GM21786 (cell line): ENCODE data around the gene ADAMTSL1.
A peak's percentile ranks its signal among the peaks of the same experiment; 100 is the strongest.

Experiments used
- ATAC-seq: cut with Tn5 transposase; IDR thresholded peaks from one replicate; pipeline ENCODE4 v1.9.1; 2021; ENCODE audit not compliant: unreplicated experiment

The ADAMTSL1 gene

DNA sequence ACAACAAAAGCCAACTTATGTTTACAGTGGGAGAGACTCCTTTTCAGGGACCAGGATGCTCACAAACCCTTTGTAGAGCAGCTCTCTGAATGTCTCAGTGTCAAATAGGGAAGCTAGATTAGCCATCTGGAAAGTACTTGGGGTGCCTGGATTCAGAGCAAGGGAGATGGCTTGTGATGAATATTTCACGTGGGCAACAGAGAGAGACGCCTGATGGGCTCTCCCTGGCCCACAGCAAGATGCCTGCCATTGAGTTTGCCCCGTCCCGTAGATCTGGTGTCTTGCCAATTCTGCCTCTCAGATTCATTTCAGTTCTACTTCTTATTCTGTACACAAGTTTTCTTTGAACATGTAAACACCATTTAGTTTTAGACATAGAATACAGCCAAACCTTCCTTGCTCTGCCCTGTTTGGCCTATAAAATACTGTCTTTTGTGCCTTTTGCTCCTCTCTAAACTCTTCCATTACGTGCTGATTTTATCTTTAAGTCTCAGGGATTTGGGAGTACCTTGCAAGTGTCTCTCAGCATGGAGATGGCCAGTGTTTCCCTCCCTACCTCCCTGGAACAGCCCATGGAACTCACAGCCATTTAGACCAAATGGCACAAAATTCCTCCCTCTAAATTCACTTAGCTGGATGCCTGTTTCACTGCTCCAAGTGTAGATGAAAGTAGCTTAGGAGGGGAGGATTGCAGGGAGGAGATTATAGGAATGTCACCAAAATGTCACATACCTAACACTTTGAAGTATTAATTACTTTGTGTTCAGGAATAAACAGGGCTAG is 324.7 kb downstream of the ADAMTSL1 start:
- ATAC-seq = no peak

DNA sequence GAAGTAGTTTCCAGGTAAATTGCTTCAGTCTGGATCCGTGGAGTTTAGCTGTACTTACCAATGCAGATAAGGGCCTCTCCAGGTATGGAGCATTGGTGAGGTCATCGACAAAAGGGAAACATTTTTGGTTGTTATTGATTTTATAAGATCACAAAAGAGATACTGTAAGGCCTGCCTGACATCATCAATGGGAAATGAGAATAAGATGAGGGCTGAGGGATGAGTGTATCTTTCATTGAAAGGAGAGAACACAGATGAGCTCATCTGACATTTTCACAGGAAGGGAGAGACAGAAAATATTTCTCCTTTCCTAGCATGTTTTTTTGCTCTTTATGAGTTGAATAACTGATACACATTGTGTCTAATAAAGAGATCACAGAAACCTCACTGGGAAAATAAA is 325.5 kb downstream of the ADAMTSL1 start:
- ATAC-seq = no peak

DNA sequence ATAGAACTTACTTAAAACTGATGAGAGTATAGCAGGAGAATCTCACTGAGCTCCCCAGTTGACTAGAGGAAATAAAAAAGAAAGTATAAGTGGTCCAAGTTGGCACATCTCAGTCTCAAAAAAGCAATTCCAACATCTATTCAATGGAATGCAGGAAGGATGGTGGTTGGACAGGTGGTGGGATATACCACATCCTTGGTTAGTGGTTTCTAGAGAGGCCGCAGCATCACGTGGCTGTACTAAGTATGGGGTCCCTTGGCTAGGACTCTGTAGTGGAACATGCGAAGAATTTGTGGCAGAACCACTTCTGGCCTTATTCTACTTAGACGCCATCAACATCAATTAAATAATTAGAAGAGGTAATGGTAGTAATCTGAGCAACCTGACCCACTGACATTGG is 326.6 kb downstream of the ADAMTSL1 start:
- no peak for ATAC-seq

DNA sequence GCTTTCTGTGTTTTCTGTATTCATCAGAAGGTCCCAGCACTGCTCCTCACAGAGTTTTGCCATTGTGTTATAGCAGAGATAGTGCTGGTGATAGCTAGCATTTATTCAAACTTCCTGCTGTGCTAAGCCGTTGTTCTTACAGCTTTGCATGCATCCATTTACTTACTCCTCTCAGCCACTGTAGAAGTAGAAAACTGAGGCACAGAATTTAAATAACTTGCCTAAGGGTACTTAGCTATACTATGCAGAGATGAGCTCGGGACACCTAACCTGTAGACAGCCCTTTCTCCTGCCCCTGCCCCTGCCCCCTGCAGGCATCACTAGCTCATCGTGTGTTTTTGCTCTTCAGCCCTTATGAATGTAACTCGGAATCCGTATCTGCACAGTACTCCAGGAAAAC is 331.4 kb downstream of the ADAMTSL1 start:
- ATAC-seq = no peak

DNA sequence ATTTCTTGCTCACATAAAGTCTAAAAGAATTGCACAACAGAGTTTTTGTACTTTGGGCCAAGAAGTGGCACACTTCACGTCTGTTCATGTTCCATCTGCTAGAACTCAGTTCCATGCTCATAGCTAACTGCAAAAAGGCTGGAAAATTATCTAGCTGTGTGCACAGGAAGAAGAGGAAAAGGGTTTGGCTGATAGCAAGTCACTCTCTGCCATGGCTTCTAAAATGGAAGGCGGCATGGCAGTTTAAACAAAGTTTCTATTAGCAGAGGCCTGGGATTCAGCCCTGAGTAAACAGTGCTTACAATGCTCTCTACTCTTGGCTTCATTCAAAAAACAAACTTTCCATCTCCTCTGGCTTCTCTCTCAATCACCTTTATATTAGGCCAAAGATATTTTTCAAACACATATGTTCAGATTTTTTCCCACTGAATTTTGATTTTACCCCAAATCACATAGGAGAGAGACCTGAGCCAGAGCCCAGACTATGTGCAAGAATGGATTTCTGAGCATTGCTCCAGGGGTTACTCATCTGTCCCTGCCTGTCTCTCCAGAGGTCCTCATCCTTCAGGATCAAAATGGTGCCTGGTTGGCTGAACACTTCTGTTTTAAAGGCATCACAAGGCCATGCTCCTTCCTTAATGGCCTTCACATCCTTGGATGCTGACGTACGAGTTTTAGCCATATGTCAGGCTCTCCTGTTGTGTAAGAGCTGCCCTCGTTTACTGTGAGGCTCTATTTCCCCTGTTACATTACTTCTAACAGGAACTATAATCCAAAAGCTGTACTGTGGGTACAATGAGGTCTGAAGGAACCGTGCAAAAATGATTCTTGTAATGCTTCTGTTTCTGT is 332.5 kb downstream of the ADAMTSL1 start:
- ATAC-seq = no peak

DNA sequence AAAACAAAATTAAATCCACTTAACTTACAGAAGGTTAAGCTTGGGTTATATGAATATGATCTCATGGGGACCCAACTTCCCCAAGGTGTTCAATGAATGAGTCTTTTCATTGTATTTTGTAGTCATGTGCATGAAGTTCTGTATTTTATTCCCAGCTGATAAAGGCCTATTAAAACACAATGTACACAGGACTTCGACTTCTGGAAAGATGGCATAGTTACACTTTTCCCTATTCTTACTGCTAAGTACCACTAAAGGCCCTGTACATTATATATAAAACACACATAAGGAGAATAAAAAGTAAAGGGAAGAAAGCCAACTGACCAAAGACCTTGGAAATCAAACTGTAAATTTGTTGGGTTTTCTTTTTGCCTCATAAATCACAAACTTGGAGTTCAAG is 336.6 kb downstream of the ADAMTSL1 start:
- no peak for ATAC-seq

DNA sequence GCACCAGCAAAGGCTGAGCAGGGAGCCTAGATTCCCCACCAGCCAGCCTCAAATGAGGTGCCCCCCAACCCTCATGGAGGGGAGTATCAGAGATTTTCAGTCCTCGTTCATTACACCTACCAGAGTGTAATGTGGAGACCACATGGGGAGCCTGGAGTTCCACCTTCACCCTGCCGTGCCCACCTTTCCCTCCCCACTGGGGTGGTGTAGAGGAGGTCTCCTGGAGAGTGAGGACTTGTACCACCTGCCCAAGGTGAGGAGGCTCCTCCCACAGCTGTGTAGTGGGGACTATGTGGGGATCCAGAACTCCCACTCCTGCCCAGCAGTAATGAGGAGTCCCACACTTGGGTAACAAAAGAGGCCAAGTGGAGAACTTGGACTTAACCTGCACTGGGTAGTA is 337.2 kb downstream of the ADAMTSL1 start:
- no peak for ATAC-seq

DNA sequence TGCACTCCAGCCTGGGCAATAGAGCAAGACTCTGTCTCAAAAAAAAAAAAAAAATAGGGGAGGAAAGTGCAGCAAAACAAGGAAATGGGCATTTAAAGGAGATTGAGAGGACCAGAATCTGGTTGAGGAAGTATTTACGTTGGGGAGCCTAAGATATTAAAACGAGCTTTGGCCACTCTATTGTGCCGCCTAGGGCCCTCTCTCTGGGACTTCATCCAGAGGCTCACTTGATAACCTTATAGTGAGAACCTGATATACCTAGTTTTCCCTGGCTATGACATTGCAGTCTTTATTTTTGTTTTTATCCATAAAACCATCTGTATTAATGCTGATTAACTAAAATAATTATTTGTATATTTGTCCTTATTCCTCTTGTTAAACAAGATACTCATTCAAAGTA is 345.5 kb downstream of the ADAMTSL1 start:
- ATAC-seq = no peak

DNA sequence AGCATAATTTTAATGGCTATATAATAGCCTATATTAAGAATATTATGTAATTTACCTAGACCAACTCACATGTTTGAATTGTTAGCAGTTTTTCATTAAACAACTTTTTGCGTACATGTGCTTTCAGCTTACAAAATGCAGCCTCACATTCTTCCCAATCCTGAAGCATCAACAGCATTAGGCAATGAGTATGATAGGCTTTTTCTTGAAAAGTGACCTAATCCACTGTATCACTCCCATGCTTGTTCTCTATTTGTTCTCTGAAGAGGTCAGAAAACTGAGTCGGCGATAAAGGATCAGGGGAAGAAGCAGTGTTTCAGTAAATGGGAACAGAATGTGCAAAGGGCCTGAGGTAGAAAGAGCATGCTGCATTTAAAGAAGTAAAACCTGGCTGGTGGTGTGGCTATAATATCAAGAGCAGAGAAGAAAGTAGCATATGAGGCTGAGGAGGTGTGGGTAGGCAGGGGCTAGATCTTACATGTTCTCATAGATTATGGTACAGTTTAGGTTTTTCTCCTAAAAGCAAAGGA is 346.7 kb downstream of the ADAMTSL1 start:
- no peak for ATAC-seq

DNA sequence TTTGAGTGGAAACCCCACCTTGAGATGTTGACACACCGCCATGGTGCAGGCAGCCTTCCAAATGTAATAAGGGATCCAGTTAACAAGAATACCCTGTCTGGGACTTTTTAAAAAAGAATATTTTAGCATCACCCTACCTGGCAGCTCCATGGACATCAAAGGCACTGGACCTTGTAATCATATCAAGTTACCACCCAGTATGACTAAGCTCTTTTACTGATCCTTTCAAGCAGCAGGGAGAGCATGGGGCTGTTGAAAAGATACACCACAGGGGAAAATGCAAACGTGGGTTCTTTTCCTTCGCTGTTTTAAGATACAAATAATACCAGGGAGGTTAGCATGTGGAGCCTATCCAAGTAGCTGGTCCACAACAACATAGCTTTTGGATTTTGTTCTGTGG is 347.8 kb downstream of the ADAMTSL1 start:
- no peak for ATAC-seq

DNA sequence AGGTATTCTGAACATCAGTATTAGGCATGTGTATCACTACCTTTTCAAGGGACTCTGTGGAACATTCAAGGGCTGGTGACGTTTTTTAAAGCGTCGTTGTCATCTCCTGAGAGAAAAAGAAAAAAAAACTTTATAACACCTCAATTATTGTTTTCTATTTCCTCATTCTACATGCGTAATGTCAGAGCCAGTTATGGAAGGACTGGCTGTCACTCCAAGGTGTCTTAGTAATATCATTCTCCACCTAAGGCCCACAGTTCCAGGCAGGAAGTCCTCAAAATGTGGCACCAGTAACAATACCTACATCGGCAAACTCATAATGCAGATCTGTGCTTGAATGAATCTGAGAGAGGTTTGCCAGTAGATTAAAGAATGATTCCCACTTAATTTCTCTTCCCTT is 348.9 kb downstream of the ADAMTSL1 start:
- no peak for ATAC-seq

DNA sequence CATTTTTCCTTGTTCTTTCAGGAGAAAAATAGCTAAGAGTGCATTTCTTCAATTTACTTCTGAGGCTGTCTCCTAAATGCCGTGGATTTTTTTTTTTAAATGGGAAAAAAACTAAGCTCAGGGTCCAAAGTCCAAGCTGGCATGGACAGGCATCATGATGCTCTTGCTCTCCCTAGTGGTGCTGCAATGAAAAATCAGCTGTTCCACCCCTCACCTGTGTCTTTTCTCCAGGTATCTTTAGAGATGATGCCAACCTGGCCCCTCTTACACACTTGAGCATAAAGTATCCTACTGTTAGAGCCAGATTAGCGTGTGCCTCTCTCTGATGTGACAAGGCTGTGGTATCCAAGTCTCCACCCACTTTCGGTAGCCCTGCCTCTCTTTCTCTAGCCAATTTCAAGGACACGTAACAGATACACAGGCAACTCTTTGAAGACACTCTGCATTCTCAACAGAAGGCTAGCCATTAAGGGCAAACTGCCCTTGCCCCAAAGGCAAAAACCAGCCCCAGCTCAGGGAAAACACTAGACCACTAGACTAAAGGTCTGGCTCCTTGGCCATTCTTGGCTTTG is 350.2 kb downstream of the ADAMTSL1 start:
- ATAC-seq = no peak

DNA sequence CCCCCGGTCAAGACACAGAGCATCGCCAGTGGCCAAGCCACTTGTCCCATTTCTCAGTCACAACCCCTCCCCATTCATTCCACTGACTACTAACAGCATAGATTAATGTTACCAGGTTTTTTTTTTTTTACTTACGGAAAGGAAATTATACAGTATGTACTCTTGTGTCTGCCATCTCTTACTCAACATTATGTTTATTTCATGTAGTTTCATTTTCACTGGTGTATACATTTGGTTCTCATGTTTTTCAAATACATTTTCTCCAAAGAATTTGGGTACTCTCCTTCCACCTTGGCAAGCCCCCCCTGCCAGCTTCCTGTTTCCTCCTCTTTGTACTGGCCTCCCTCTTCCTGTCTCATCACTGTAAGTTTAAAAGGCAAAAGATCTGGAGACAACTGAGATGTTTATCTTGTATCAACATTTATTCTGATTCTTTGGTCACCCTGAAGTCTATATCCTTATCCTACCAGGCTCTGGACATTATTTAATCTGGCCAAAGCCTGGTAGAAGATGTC is 351.8 kb downstream of the ADAMTSL1 start:
- no peak for ATAC-seq

DNA sequence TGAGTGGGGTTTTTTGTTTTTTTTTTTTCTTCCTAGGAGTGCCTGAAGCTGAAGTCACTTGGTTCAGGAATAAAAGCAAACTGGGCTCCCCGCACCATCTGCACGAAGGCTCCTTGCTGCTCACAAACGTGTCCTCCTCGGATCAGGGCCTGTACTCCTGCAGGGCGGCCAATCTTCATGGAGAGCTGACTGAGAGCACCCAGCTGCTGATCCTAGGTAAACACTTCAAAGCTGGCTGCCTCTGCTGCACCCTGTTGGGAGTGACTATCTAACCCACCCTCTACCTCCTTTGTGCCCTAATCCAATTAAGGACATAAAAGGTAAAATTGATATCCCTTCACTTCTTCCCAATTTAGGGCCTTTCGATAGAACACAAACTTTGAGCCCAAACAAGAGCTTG is 352.3 kb downstream of the ADAMTSL1 start:
- ATAC-seq = no peak

DNA sequence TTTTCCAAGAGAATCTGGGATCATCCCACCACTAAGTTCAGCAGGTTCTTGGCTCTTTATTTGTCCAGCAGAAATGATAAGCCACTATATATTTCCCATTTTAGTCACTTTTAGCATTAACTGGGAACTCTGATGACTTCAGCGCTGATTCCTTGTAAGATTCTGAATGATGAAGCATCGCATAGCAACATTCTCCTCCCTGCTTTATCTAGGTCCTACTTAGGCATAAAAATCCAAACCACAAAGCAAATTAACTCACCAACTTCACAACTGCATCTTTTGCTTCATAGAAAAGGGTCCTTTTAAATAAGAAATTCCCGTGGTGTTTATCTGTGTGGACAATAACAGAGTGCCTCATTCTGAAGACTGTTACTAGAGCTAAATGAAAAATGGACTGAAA is 355.1 kb downstream of the ADAMTSL1 start:
- ATAC-seq = no peak

DNA sequence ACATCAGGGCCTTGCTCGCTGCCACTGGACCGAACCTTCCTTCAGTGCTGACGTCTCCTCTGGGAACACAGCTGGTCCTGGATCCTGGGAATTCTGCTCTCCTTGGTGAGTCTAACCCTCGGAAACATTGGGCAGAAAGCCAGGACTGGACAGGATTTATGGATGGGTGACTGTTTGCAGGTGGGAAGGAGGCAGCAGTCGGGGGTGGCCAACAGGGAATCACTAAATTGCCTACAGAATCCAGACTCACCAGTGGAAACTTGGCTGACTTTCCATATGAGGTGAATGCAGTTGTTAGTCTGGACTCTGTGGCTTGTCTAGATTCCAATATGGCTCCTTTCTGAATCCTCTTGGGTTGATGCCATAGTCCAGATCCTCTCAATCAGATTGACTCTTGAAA is 355.9 kb downstream of the ADAMTSL1 start:
- ATAC-seq = no peak

DNA sequence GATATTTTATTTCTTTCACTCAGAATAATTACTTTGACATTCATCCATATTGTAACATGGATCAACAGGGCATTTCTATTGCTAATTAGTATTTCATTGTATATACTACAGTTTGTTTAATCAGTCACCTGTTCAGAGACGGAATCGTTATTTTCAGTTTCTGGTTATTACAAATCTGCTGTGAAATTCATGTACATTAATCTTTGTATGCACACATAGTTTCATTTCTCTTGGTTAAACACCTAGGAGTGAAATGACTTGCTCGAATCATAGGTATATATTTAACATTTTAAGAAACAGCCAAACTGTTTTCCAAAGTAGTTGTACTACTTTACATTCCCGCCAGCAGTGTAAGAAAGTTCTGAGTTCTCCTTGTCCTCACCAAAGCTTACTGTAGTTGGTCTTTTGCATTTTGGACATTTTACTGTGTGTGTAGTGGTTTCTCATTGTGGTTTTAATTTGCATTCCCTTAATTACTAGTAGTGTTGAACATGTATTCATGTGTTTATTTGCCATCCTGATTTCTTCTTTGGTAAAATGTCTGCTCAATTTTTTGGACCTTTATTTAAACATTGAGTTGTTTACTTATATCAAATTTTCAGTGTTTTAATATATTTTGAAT is 360.9 kb downstream of the ADAMTSL1 start:
- peak; percentile 58 for ATAC-seq

DNA sequence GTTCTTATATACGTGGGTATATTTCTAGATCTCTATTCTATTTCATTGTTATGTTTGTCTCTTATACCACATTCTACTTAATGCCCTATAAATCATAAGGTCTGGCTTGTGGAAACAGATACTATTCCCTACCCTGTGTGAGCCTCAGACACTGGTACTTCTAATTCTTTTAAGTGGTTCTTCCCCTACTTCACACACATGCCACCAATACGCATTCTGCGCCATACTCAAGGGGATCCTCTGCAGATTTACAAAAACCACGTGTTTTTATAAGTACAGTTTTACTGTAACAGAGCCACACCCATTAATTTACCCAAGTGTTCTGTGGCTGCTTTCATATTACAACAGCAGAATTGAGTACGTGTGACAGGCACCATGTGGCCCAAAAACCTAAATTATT is 363.4 kb downstream of the ADAMTSL1 start:
- no peak for ATAC-seq

DNA sequence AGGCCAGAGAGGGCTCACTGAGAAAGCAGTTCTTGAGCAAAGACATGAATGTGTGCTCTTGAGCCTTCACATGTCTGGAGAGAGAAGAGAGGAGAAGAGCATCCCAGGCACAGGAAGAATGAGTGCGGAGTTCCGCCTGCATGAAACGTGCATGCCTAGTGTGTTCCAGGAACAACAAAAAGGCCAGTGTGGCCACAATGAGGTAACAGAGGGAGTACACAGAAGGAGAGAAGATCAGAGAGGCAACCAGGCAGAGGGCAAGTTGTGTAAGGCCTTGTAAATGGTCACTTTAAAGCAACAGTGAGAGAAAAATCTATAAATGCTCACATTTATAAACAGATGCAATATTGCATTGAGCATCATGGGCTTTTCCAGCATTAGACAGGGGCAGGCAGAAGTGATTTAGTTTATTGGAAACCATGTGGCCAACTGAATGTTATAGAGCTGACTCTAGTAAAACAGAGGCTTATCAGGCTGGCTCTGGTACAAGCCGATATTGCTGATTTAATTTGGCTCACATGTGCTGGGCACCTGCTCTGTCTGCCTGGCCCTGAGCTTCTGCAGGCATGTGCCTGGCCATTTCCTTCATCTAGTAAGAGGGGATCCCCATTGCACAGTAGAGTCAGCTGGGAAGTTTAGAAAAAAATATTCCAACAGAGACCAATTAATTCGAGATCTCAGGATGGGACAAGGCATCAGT is 373.8 kb downstream of the ADAMTSL1 start:
- no peak for ATAC-seq

DNA sequence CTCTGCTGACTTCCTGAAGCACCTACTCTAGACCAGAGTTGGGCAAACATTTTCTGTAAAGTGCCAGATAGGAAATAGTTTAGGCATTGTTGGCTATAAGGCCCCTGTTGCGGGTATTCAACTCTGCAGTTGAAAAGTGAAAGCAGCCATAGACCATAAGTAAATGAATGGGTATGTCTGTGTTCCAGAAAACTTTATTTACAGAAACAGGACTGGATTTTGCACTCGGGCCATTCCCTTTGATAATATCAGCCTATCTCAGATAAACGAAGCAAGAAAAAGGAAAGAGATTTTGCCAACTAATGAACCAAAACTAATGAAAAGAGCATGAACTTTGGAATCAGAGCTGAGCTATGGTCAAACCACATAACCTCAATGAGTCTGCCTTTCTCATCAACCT is 374.7 kb downstream of the ADAMTSL1 start:
- ATAC-seq = no peak

DNA sequence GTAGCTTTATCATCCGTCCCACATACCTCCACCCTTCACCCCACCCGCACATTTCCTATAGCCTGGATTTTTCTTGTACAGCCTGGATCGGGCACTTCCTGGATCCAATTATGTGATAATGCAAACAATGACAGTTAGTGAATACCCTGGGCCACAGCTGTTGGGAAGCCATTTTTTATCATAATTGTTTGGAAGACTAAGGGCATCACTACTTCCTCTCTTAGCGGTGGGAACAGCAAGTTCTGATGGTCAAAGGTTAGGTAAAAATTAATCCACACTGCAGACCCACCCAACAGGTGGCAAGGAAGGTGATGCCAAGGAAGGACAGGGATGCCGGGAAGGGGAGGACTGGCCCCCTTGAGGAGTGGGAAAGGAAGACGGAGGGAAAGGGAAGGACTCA is 375.3 kb downstream of the ADAMTSL1 start:
- no peak for ATAC-seq
